Tibial nerve (tissue), 3 donors: ENCODE measurements around the gene TKFC.

Experiments used
- POLR2A ChIP-seq, 2 donors: fragments of 450-650 bp; IDR thresholded peaks; one replicate each; pipeline ENCODE4 v1.6.1; 2017; ENCODE audit warnings: antibody characterized with exemption in 2 of 2, mild to moderate bottlenecking in 2 of 2, moderate library complexity in 2 of 2
- TF ChIP-seq, protein P1 (sequence below), 5 experiments: fragments of 200-600 bp in 3 of 5; fragments of 450-650 bp in 2 of 5; sonication (generic) in 3 of 5; IDR thresholded peaks; one replicate each; pipeline ENCODE4 v1.5.1; 2016 to 2019; ENCODE audit warnings: antibody characterized with exemption in 5 of 5, mild to moderate bottlenecking in 3 of 5, moderate library complexity in 2 of 5

DNA sequence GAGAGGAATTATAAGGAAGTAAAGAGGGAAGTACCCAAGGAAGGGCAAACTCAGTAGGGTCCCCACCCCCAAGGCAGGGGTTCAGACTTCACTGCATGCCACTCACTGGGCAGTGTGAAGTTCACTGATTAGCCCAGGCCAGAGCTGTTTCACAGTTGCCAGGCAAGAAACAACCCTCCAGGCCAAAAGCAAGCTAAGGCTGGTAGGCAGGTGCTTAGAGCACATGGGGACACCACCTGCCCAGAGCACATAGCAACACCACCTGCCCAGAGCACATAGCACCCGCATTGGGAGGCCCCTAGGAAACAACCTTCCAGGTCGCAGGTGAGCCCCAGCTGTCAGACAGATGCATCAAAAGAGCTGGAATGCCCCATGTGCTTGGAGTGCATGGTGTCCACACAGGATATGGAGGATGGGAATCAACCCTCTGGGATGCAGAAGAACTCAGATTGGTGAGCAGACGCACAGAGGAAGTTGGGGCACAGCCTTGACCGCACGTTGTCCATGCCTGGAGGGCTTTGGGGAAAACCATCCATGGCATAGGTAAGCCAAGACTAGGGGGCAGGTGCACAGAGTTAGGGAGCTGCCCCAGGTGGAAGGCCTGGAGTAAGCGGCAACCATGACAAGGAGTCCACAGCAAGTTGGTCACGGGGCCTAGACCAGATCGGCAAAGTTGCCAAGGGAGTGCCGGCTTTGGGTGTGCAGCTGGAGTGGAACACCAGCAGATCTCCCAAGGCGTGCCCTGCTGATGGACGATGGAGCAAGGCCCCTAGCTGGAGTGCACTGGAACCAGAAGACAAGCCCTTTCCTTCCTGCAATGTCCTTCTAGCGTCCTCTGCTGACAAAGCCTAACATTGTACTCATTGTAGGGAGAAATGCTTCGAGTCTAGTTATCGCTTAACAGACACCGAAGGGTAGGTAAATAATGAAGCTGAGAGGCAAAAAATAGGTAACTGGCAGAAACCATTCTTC, 51.5 kb downstream of the TKFC start:
- TF ChIP-seq, protein P1, sequence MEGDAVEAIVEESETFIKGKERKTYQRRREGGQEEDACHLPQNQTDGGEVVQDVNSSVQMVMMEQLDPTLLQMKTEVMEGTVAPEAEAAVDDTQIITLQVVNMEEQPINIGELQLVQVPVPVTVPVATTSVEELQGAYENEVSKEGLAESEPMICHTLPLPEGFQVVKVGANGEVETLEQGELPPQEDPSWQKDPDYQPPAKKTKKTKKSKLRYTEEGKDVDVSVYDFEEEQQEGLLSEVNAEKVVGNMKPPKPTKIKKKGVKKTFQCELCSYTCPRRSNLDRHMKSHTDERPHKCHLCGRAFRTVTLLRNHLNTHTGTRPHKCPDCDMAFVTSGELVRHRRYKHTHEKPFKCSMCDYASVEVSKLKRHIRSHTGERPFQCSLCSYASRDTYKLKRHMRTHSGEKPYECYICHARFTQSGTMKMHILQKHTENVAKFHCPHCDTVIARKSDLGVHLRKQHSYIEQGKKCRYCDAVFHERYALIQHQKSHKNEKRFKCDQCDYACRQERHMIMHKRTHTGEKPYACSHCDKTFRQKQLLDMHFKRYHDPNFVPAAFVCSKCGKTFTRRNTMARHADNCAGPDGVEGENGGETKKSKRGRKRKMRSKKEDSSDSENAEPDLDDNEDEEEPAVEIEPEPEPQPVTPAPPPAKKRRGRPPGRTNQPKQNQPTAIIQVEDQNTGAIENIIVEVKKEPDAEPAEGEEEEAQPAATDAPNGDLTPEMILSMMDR (IDR thresholded peaks at IDR 0.05): no peak
- TF ChIP-seq POLR2A (IDR thresholded peaks at IDR 0.05): no peak
